Neural cell (in vitro differentiated cells): ENCODE measurements around the gene SPOCK1.

Experiments used
- EP300 ChIP-seq: fragments of 450-650 bp; conservative IDR thresholded peaks from 2 replicates; pipeline ENCODE4 v1.6.1; 2014; ENCODE audit warnings: antibody characterized with exemption, mild to moderate bottlenecking, moderate library complexity; ENCODE audit not compliant: poor library complexity, severe bottlenecking
- EZH2 ChIP-seq: fragments of 200-600, 300-800 bp; shearing (Covaris generic), sonication (generic); IDR thresholded peaks from 2 replicates; pipeline ENCODE4 v1.6.1; 2014; ENCODE audit warnings: antibody characterized with exemption, low read length, borderline replicate concordance, mild to moderate bottlenecking; ENCODE audit not compliant: insufficient read depth, poor library complexity, severe bottlenecking
- MXI1 ChIP-seq: fragments of 450-650 bp; conservative IDR thresholded peaks from 2 replicates; pipeline ENCODE4 v1.6.1; 2014; ENCODE audit warnings: antibody characterized with exemption, mild to moderate bottlenecking; ENCODE audit not compliant: poor library complexity, severe bottlenecking
- POLR2AphosphoS5 ChIP-seq: IDR thresholded peaks from 2 replicates; pipeline ENCODE4 v1.6.1; 2012
- TAF1 ChIP-seq: IDR thresholded peaks from 2 replicates; pipeline ENCODE4 v1.6.1; 2012; ENCODE audit warnings: low read depth
- TF ChIP-seq, protein P1 (sequence below): fragments of 450-650 bp; IDR thresholded peaks from 2 replicates; pipeline ENCODE4 v1.5.1; 2014; ENCODE audit warnings: antibody characterized with exemption, mild to moderate bottlenecking, moderate library complexity; ENCODE audit not compliant: poor library complexity, severe bottlenecking

DNA sequence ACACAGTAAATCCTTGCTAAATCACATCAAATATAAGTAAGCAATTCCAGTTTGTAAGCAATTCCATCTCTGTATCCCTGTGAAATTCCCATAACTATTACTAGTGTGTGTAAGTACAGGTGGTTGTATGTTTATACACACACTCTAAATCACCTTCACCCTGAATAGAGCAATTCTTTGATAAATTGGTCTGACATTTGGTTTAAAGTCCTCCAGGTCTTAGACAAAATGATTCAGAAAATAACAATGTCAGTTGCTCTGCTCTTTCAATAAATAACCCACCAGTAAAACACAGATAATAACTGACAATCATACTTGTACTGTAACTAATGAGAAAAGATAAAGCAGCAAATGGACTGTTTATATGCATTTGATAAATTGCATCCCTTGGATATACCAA lies 226.3 kb downstream of the SPOCK1 start:
- TF ChIP-seq MXI1 (no peak), POLR2AphosphoS5 (no peak), EZH2 (no peak), EP300 (no peak), TAF1 (no peak)
- TF ChIP-seq, protein P1, sequence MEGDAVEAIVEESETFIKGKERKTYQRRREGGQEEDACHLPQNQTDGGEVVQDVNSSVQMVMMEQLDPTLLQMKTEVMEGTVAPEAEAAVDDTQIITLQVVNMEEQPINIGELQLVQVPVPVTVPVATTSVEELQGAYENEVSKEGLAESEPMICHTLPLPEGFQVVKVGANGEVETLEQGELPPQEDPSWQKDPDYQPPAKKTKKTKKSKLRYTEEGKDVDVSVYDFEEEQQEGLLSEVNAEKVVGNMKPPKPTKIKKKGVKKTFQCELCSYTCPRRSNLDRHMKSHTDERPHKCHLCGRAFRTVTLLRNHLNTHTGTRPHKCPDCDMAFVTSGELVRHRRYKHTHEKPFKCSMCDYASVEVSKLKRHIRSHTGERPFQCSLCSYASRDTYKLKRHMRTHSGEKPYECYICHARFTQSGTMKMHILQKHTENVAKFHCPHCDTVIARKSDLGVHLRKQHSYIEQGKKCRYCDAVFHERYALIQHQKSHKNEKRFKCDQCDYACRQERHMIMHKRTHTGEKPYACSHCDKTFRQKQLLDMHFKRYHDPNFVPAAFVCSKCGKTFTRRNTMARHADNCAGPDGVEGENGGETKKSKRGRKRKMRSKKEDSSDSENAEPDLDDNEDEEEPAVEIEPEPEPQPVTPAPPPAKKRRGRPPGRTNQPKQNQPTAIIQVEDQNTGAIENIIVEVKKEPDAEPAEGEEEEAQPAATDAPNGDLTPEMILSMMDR = no peak
